ENCODE data around the gene HDAC4.

The HDAC4 gene

GRCh38 chr2:239311132-239312040, 89.4 kb downstream of the HDAC4 start:
- peak in 19 of 56 donors; percentile 31 to 81 (median 55) for DNase-seq

DNA sequence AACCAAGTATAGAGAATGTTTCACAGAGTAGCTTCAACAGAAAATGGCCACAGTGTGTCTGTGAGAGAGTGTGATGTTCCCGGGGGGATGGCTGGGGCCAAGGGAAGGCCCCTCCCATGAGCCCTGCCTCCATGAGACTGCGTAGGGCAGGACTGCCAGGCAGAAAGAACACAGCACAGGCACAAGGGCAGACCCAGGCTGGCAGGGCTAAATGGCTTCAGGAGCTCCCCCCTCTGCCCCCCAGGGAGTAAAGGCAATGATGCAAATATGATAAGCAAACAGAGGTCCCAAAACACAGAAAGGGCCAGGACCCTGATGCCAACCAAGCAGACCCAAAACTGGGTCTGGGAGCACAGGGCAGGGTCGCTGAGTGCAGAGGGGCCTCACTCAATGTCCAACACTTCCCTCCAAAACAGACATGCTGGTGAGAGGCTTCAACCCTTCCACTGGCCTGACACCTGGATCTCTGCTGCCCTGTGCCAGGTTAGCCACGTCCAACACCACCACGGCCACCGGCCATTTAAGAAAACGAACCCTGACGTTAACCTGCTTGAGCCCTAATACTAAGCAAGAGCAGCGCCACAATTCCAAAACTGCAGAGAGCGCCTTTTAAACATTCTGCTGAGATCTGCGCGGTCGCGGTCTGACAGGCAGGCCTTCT, 90.3 kb downstream of the HDAC4 start:
- peak in 12 of 56 donors; percentile 28 to 68 (median 52) for DNase-seq

DNA sequence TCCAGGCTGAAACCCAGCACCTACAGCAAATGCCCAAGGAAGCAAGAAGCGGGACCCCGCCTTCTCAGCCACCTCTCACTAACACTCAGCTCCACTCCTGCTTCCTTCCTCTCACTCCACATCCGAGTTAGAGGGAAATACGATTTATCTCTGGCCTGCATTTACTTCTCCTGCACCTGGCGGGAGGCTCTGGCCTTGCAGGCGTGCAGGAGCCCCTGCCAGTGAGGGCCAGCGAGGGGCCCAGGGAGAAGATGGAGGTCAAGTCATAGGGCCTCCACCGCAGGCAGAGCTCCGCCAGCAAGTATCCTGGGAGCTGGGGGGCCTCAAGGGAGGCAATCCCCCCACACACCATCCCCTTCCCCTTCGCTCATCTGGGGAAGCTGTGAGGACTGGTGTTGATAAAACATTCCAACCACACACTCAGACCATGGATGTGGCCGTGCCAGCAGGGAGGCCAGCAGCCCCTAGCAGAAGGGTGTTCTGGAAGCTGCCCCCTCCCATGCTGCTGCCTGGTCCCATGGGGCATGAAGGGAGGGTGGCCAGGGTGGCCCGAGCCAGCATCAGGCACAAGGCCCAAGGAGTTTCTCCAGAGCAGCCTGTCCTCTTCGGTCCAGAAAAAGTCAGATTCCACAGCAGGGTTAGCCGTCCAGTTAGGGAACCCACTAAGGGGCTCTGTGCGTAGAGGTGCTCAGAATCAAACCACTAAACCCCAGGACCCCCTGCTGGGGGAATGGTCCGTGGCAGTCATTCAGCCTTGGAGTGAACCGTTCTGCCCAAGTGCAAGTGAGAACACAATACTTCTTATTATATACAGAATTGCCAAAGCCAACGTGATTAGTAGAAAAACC, 91.2 kb downstream of the HDAC4 start:
- DNase-seq = no peak

- DNase-seq = no peak
These were observed 92.0 kb downstream of the HDAC4 start for GRCh38 chr2:239308661-239309397.

DNA sequence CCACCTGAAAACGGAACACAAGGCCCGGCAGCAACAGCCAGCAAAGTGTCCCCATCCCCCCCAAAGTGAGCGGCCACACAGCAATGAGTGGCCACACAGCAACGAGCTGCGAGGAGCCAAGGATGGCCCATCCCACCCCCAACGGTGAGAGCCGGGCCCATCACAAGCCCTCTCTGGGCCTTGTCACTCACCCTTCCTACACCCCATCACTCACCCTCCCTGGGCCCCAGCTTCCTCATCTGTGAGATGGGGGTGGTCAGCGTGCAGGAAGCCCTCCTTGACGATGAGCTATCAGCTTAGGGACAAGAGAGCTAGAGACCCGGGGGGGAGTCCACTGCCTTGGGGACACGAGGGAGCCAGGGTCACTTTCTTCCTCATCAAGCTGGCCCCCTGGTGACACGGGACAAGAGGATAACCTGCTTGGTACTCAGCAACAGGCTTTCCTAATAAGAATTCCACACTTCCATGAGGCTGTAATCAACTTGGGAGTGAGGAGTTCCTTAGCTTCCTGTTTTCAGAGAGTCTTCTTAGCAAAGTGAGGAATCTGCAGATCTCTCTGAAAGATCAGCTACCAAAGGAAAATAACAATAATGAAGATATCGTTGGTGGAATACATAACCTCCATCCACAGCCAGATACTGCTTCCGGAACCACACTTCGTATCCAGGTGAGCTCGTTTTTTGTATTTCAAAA, 92.8 kb downstream of the HDAC4 start:
- no peak for DNase-seq

DNA sequence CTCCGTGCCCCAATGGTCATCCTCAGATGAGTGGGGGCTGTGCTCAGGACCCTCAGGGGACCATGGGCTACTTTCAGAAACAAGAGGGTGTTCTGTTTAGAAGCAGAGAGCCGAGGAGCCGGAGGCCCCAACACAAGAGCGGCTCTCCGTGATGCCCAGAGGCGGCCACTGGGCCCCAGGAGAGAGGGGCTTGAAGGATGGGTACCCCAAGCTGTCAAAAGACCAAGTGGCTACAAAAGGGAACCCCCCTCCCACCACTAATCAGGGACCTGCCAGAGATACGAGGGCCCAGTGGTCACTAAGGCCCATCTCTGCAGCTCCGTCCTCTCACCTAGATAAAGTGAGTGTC, 93.6 kb downstream of the HDAC4 start:
- DNase-seq = no peak

- no peak for DNase-seq
These were observed 94.3 kb downstream of the HDAC4 start for GRCh38 chr2:239306274-239307220.

DNA sequence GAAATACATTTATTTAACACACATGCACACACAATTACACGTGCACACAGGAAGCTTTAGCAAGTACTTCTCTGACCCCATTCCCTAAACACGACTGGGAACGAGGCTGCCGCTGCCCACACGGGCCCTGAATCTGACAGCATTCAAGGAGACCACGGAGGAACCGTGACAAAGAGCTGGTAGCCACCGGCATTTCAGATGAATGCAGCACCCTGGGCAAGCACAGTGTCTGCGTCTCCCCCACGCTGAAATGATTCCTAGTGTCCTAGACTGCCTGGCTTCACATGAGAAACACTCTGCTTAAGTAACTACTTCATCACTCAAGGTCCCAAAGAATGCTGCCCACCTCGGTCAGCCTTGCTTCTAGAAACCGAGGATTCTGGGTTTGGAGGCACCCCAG, 95.0 kb downstream of the HDAC4 start:
- no peak for DNase-seq

- DNase-seq = no peak
These were observed 95.6 kb downstream of the HDAC4 start for GRCh38 chr2:239305222-239305575.

DNA sequence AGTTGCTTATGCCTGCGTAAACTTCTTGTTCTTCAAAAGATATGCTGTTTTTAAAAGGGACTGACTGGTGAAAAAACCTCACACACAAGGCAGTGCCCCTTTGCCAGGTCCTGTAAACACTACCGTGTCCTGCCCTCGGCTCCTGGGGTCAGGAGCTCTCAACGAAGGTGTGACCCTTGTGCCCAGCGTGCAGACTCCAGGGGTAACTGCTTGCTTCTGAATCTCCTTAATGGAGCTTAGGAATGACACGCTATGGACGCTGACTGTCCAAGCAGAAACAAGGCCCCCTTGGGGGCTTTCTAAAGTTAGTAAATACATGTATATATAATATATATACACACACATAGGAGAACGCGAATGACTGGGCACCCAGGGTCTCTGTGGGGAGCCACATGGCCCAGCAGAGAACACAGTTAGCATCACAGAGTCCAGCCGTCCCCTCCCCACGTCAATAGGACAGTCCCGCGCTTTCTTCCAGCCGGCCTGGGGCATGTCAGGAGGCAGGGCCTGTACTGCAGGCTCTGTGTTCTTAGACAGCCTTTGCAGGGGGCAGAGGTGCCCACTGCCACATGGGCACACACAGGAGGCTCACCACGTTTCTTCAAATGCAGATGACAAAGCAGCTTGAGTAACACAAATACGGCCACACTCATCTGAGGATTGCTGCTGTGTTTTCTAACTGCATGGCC, 96.1 kb downstream of the HDAC4 start:
- no peak for DNase-seq

- no peak for DNase-seq
These were observed 96.9 kb downstream of the HDAC4 start for GRCh38 chr2:239303711-239304532.

DNA sequence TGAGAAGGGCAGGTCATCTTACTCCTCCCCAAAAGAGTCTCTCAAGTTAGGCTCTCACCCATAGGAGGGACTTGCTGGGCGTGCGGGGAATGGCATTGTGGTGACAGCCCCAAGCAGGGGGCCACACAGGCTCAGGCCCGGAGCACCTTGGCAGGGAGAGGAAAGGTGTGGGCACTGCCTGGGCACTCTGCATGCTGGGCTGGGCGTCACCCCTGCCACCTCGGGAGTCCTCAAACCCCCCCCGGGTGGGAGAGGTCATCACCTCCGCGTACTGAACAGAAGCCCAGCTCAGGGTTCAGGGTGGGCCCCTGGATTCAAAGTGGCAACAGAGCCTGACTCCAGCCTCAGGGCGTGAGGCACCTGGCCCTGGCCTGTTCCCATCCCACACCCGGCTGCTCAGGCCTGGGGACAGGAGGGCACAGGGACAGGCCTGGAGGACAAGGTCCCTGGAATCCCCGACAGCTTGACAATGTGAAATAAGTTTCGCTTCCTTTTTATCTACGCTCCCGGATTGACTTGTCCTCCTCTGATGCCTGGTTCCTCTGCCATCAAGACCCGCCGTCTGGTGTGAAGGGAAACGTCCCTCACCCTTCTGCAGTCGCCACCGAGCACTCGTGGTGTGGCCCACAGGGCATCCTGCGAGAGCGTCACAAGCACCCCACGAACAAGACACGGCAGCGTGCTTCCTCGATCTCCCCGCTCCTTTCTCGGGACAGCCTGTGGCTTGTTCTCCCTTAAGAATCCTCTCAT, 97.8 kb downstream of the HDAC4 start:
- DNase-seq = no peak

DNA sequence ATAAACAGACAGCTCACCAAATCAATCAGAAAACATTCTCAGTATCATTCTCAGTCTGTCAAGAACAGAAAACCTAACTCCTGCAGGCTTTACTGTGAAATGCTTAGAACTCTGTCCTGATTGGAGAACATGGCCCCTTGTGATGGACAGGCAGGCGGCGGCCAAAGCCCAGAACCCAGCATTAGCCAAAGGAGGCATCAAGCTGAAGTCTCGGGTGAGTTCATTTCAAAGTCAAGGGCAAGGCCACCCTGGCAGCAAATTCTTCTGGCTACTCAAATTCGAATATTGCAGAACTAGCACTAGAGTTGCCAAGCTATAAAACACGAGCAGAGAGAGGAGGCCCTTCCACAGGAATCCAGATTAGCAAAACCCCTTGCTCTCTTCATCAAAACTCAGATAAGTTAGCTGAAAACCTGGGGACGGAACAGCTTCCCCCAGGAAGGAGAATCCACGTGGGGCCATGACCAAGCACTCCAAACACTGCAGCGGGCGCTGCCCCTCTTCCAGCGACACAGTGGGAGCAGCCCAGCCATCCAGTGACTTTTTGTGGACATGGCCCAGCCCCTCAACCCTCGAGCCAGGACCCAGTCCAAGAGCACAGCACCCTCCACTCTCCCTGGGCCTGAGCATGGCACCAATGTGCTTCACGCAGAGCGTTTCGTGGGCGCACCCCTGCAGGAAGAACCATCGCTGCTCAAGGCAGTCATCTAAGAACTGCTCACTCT, 98.6 kb downstream of the HDAC4 start:
- no peak for DNase-seq

- DNase-seq = no peak
These were observed 99.7 kb downstream of the HDAC4 start for GRCh38 chr2:239300871-239301735.

DNA sequence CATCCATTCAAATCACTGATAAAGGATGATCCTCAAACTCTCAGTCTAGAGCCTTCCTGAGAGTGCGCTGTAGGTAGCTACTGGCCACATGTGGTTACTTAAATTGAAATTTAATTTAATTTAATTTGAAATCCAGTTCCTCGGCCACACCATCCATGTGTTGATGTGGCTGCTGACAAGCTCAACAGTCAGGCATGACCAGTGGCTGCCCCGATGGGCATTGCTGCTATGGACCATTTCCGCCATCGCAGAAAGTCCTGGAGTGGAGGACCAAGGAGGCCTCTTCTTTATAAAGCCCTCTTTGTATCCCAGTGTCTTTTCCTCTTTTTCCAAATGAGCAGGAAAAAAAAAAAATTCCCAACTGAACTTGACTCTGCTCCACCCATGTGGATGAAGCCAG, 100.6 kb downstream of the HDAC4 start:
- DNase-seq = no peak

Measured in nucleus accumbens (tissue), 56 donors.